Astrocyte of the hippocampus (primary cell): ENCODE data around the gene PPP2R5D.
A peak's percentile ranks its signal among the peaks of the same experiment; 100 is the strongest.
"Not testable (repeated sequence)": the region's sequence is repeated elsewhere in the genome, so short reads cannot be mapped to it uniquely, and the experiment has no call there.

Source experiments
- DNase-seq: peaks from one replicate; pipeline ENCODE4 v3.0.0; 2011; ENCODE audit warnings: low read depth, low spot score

The PPP2R5D gene

DNA sequence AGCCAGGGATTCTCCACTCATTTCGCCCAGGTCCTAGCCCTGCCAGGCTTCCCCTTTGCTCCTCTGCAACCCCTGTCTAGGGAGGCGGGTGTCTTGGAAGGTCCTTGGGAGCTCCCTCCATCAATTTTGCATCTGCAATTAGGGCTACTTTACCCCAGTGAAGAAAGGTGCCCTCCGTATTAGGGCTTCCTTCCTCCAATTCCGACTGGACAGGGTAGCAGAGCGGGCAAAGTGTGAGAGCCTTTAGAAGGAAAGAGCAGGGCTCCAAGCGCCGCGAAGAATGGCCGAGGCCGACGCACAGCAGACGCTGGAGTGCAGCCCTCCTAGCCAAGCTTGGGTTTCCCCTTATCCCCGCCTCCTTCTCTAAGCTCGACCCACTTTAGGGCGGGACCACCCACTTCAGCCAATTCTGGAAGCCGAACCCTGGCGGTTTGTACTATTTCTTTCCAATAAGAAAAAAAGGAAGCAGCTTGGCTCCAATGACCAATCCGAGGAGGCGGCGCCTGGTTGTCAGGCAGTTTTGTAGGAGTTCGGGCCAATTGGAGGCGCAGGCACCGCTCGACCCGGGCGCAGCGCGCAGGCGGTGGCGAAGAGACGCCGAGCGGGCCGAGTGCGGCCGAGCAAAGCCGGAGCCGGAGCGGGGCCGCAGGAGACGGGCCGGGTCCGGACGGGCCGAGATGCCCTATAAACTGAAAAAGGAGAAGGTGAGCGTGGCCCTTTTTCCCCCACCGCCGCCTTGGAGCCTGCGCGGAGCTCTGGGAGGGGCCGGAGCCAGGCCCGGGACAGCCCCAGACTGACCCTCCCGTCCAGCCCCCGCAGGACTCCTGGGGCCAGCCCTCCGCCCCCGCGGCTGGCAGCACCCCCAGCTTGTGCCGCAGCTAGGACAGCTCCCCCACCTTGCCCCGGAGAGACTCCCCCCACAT lies at the start of gene PPP2R5D:
TSS of gene PPP2R5D (plus strand) at position 570 of the 923 bp plus-strand sequence. CDS start at position 678, 108 bp downstream.
- DNase-seq, result peak; percentile 99

DNA sequence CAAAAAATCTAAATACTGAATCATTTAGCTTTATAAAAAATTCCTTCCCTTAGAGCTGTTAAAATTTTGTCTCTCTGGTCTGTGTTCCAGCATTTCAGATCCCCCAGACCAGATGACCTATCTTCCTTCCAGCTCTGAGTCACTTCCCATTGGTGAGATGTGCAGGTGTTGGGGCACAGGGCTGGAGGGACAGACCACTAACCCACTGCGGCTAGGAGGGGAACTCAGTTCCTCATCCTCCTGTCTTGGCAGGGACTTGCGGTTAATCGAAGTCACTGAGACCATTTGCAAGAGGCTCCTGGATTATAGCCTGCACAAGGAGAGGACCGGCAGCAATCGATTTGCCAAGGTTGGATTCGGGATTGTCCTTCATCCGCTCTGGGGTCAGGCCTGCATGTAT lies 49.0 kb upstream of the PPP2R5D start:
- DNase-seq, result no peak

DNA sequence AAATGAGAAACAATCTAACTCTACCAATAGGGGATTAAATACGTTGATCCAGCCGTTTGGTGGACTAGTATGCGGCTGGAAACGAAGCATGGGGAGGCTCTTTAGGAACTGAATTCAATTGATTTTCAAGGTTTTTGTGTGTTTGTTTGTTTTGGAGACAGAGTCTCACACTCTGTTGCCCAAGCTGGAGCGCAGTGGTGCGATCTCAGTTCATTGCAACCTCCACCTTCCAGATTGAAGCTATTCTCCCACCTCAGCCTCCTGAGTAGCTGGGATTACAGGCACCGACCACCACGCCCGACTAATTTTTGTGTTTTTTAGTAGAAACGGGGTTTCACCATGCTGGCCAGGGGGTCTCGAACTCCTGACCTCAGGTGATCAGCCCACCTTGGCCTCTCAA lies 48.0 kb upstream of the PPP2R5D start:
- no peak for DNase-seq

DNA sequence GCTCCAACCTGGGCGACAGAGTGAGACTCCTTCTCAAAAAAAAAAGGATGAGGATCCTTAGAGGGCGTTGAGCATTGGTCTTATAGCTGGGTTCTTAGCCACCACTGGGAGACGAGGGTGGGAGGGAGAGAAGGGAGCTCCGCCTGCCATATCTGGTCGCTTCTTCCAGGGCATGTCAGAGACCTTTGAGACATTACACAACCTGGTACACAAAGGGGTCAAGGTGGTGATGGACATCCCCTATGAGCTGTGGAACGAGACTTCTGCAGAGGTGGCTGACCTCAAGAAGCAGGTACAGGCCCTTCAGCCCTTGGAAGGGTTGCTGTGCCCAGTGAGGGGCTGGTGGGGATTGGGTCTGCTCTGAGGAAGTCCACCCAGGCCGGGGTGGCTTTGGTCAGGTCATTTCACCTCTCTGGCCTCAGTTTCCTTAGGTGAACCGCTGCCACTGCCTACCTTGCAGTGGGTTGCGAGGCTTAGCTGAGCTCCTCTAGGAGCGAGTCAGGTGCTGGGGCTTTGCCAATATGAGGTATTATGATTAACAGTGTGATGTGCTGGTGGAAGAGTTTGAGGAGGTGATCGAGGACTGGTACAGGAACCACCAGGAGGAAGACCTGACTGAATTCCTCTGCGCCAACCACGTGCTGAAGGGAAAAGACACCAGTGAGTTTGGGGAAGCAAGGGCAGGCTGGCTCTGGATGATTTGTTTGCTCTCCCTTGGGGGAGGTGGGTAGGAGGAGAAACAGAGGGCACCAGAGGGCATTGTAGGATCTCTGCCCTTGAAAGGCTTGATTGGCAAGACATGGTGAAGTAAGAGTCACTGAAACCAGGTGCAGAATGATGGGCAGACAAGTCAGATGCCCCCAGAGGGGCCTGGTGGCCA lies 46.6 kb upstream of the PPP2R5D start:
- no peak for DNase-seq

DNA sequence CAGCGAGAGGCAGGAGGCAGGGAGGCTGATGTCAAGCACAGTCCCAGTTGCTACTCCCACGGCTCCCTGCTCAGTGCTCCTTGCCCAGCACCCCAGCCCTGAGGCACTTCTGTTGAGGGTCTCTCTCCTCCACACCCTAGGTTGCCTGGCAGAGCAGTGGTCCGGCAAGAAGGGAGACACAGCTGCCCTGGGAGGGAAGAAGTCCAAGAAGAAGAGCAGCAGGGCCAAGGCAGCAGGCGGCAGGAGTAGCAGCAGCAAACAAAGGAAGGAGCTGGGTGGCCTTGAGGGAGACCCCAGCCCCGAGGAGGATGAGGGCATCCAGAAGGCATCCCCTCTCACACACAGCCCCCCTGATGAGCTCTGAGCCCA lies 46.0 kb upstream of the PPP2R5D start:
- no peak for DNase-seq

DNA sequence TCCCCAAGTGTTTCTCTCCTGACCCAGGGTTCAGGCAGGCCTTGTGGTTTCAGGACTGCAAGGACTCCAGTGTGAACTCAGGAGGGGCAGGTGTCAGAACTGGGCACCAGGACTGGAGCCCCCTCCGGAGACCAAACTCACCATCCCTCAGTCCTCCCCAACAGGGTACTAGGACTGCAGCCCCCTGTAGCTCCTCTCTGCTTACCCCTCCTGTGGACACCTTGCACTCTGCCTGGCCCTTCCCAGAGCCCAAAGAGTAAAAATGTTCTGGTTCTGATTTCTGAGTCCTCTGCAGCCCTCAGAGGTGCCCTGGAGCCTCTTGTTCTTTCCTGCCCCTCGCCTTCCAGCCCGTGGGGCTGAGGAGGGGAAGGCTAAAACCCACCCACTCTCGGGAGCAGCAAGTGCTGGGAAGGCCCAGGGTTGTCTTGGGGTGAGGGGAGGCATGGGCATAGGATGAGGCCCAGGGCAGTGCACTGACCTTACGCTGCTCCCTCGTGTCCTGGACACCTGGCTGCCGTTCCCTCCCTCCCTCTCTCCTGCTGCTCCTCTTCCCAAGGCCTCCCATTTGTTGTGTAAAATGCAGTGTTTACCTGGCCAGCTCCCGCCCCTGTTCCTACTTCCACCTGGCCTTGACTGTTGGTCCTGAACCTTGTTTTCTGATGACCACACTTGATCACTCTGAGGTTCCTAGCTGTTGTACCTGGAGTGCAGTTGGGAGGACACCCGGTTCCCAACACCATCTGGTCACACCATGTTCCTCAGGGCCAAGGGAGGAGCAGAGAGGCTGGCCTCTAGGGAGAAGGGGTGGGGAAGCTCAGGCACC lies 45.2 kb upstream of the PPP2R5D start:
- DNase-seq, result no peak

DNA sequence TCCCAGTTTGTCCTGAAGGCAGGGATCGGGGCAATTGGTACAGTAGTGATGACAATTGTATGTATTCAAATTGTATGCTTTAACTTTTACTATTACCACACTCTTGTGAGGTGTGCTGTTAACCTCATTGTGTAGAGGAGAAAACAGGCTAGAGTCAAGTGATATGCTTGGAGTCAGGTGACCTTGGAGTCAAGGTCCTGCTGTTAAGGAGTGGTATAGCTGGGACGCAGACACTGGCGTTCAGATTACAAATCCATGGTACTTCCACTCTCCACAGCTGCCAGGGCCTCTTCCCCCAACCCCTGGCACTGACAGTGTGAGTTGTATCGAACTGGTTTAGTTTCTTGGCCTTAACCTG lies 44.6 kb upstream of the PPP2R5D start:
- no peak for DNase-seq

DNA sequence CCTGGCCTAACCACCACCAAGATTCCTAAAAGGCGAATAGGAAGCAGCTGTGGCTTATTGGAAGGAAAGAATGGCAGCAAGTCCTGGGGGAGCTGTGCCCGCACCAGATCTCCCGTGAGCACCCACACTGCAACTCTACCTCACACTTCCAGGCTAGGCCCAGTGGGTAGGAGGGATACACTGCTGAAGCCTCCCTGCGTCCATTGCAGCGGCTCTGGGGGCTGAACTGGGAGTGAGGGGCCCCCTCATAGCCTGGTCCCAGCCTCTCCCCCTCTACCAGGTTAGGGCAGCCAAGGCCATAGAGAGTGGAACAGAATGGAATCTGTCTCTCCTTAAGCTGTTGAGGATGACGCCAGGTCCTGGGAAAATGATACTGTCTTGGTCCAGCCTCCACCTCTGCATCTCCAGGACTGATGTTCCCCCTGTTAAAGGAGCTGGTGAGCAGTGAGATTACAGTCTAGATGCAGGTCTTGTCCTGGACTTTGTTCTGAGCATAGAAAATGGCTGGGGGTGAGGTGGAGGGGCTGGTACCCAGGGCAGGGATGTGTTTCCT lies 43.8 kb upstream of the PPP2R5D start:
- no peak for DNase-seq

DNA sequence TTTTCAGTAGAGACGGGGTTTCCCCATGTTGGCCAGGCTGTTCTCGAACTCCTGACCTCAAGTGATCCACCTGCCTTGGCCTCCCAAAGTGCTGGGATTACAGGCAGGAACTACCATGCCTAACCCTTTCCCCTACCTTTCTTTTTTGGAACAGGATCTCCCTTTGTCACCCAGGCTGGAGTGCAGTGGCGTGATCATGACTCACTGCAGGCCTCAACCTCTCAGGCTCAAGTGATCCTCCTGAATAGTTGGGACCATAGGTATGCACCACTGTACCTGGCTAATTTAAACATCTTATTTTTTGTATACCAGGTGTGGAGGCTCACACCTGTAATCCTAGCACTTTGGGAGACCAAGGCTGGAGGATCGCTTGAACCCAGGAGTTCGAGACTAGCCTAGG lies 43.0 kb upstream of the PPP2R5D start:
- not testable (repeated sequence) for DNase-seq

DNA sequence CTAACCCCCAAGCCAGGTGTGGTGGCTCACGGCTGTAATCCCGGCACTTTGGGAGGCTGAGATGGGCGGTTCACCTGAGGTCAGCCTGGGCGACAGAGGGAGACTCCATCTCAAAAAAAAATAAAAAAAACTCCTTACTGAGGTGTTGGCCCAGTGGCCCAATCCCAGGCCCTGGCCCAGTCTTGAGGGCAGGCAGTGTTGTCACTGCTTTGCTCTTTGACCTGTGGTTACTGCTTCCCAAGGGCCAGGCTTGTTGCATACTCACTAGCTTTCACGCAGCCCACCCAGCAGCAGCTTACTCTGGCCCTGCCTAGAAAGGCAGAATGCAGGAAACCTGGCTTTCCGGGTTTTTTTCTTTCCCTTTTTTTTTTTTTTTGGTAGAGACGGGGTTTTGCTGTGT lies 41.9 kb upstream of the PPP2R5D start:
- no peak for DNase-seq

DNA sequence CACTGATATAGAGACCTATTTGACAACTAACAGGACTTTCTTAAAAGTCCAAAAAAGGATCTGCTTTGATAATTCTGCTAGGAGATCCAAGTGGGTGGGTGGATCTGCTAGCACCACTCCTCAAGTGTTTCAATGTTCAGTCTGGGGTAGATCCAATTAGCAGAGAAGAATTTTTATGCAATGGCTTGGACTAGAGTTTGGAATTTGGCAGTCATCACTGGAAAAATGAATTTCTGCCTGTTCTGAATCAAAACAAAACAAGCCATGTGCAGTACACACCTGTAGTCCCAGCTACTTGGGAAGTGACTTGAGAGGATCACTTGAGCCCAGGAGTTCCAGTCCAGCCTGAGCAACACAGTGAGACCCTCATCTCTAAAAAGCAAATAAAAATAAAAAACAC lies 36.4 kb upstream of the PPP2R5D start:
- no peak for DNase-seq

DNA sequence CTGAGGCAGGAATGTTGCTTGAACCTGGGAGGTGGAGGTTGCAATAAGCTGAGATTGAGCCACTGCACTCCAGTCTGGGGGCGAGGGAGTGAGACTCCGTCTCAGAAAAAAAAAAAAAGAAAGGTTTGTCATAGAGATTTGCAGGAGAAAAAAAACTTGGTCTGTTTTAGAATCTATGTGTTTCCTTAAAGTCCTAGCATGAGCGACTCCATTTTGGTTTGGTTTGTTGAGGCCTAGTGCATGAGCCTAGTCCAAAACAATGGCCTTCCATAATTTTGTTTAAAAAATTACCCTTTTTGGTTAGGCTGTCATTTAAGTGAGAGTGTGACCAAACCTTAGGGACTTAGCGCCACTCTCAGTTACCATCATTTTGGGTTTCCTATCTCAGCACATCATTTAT lies 32.0 kb upstream of the PPP2R5D start:
- DNase-seq, result no peak

DNA sequence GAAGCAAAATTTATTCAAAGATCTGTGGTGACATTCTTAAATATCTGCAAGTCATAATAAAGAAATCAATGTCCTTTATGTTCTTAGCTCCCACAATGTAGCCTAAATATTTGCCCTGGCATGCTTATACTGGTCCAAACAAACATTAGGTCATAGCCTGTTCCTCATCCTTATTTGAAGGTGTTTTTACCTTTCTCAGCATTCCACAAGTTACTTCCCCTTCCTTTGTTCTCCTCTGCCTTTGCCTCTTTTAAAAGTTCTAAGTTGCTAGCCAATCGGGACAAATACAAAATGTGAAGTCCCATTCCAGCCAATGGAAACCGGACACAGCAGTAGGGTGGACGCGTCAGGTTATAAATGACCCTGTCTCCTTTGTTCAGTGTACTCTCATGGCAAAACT lies 30.0 kb upstream of the PPP2R5D start:
- not testable (repeated sequence) for DNase-seq

DNA sequence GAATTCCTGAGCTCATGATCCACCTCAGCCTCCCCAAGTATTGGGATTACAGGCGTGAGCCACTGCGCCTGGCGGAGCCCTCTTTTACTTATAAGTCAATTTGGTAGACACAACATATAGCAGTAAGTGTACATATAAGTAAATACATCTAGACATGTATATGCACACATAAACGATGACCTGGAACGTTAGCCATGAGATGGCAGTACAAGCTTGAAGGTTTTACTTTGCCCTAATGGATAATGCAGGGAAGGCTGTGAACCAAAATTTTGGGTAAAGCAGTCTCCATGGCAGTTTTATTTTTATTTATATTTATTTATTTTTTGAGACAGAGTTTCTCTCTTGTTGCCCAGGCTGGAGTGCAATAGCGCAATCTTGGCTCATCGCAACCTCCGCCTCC lies 26.2 kb upstream of the PPP2R5D start:
- no peak for DNase-seq

DNA sequence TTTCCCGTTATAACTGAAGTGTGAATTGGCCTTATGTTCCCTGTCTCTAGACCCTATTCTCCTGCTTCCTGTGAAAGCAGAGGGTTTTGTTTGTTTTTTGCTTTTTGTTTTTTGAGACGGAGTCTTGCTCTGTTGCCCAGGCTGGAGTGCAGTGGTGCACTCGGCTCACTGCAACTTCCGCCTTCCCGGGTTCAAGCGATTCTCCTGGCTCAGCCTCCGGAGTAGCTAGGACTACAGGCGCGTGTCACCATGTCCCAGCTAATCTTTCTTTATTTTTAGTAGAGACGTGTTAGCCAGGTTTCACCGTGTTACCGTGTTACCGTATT lies 24.5 kb upstream of the PPP2R5D start:
- DNase-seq, result no peak

DNA sequence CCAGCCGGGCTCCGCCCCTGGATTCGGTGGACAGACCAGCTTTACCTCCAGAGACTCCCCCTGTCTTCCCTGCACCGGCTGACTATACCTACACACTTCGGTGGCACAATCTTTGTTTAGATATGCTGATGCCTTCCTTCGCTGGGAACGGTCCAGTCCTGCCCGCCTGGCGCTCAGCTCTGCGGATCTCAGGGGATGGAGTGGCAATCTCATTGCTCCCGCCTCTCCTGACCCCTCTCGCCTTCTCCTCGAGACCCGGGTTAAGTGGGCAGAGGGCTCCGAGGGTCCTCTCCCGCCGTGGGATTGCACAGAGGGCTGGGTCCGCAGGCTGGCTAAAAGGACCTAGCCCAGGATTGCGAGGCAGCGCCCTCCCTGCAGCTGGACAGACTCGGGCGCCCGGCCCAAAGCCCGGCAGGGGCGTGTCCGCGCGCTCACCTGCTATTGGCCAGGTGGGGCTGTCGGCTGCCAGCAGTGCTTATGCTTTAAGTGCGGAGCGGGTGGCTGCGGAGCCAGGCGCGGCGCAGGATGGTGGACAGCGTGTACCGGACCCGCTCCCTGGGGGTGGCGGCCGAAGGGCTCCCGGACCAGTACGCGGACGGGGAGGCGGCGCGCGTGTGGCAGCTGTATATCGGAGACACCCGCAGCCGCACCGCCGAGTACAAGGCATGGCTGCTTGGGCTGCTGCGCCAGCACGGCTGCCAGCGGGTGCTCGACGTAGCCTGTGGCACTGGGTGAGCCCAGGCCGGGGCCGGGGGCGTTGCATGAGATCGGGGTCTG lies 23.9 kb upstream of the PPP2R5D start, which contains the start of gene GNMT:
TSS of gene GNMT (plus strand) at position 512 of the 777 bp plus-strand sequence. CDS start at position 526, 14 bp downstream.
- DNase-seq, result peak; percentile 73

DNA sequence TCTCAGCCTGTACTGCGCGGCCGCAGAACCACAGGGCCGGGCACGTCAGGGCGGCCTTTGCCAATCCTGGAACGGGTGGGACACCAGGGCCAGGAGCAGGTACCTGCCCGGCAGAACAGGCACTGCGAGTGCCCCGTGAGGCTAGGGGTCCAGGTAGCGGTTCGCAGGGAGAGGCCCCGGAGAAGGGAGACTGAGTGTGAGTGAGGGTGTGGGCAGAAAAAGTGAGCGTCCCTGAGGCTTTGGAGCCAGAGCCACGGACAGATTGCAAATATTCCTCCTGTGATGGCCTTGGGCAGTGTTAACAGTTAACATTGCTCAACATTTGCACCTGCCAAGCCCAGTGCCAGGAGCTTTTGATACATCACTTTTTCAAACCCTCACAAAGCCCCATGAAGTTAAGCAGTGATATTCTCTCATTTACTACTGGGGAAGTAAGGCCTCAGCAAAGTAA lies 23.3 kb upstream of the PPP2R5D start:
- no peak for DNase-seq

DNA sequence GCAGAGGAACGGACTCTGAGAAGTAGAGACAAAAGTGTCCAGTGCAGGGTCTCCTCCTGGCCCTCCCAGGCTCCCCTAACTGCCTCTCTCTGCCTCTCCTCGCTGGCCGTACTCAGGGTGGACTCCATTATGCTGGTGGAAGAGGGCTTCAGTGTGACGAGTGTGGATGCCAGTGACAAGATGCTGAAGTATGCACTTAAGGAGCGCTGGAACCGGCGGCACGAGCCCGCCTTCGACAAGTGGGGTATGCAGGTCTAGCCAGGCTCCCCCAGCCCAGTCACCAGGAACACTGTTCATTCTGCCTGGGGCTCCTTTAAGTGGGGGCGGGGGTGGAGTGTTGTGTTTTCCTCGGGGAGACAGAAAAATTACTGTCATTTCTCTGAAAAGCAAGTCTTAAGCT lies 22.3 kb upstream of the PPP2R5D start:
- DNase-seq, result no peak

DNA sequence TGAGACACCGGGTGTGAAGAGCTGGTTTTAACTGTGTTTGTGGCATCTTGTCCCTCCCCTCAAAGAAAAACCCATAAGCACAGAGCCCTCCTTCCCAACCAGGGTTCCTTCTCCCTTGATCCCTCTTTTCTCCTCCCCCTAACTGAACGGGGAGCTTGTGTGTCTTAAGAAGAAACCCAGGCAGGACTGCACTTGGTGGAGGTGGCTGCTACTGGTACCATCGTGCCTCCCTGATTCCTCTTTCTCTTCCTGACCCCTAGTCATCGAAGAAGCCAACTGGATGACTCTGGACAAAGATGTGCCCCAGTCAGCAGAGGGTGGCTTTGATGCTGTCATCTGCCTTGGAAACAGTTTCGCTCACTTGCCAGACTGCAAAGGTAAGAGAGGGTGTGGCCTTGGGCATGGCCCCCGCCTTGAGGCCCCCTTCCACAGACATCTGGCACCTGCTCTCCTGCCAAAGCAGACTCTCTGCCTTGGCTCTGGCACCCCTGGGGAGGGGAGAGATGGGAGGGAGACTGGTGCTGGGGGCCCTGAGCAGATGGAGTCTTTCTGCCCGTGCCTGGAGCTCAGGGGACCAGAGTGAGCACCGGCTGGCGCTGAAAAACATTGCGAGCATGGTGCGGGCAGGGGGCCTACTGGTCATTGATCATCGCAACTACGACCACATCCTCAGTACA lies 21.7 kb upstream of the PPP2R5D start:
- DNase-seq, result no peak
